Activated CD4-positive, alpha-beta T cell treated with anti-CD3 and anti-CD28 coated beads, Interleukin-2, amount 50 U/mL, for 48 hours (primary cell): ENCODE measurements around the gene LPP.

Experiments
- DNase-seq, 2 experiments: peaks; one replicate each; pipeline ENCODE4 v3.0.0-alpha.2; 2020

Gene LPP

GRCh38 chr3:188370081-188370830, 216.3 kb downstream of the LPP start:
- DNase-seq: no peak

- no peak for DNase-seq
These were observed 224.8 kb downstream of the LPP start for GRCh38 chr3:188378786-188379185.

GRCh38 chr3:188380252-188380651, 226.3 kb downstream of the LPP start:
- no peak for DNase-seq

- DNase-seq: no peak
These were observed 226.8 kb downstream of the LPP start for GRCh38 chr3:188380722-188381121.

- DNase-seq: no peak
These were observed 229.8 kb downstream of the LPP start for GRCh38 chr3:188383748-188384147.

GRCh38 chr3:188385295-188385694, 231.3 kb downstream of the LPP start:
- DNase-seq: no peak

GRCh38 chr3:188389711-188390342, 235.9 kb downstream of the LPP start:
- DNase-seq: peak; percentile 51 to 64

GRCh38 chr3:188390343-188390718, 236.4 kb downstream of the LPP start:
- no peak for DNase-seq

- DNase-seq: no peak
These were observed 237.0 kb downstream of the LPP start for GRCh38 chr3:188390775-188391443.

GRCh38 chr3:188391592-188391991, 237.6 kb downstream of the LPP start:
- DNase-seq: no peak

- DNase-seq: no peak
These were observed 238.1 kb downstream of the LPP start for GRCh38 chr3:188392076-188392475.

GRCh38 chr3:188394623-188395022, 240.7 kb downstream of the LPP start:
- DNase-seq: no peak

GRCh38 chr3:188396251-188396650, 242.3 kb downstream of the LPP start:
- DNase-seq: no peak

- no peak for DNase-seq
These were observed 242.9 kb downstream of the LPP start for GRCh38 chr3:188396900-188397299.

GRCh38 chr3:188397766-188398705, 244.1 kb downstream of the LPP start:
- peak in 1 of 2 experiments; percentile 15 for DNase-seq

- peak in 1 of 2 experiments; percentile 24 for DNase-seq
These were observed 246.7 kb downstream of the LPP start for GRCh38 chr3:188400494-188401243.

- DNase-seq: no peak
These were observed 247.5 kb downstream of the LPP start for GRCh38 chr3:188401244-188401993.

GRCh38 chr3:188402229-188402628, 248.3 kb downstream of the LPP start:
- no peak for DNase-seq

- DNase-seq: no peak
These were observed 249.4 kb downstream of the LPP start for GRCh38 chr3:188403404-188403803.

- DNase-seq: no peak
These were observed 250.2 kb downstream of the LPP start for GRCh38 chr3:188404124-188404523.

- no peak for DNase-seq
These were observed 250.7 kb downstream of the LPP start for GRCh38 chr3:188404701-188405100.
